ENCODE results near the gene SH3RF3. TPM values are rescaled to one million over a fixed set of nuclear protein-coding genes. Genes with fewer than 3 reads are reported as not detected.

The SH3RF3 gene
- total RNA-seq, 1 experiment from 2014 or later = not detected

- RAD21 ChIA-PET (ENCODE audit: low non-redundant PET in 1 of 2, low total read pairs in 2 of 2, uncharacterized antibody in 2 of 2, unreplicated experiment in 2 of 2) = no interaction called here
- no peaks in the 10 kb centered on the region for H4K20me1 ChIP-seq (ENCODE audit: insufficient read depth)
- peak; percentile 7 for DNase-seq (ENCODE audit: low read depth, low spot score)
- H3K36me3 ChIP-seq (ENCODE audit: control insufficient read depth in 1 of 2, insufficient read depth in 2 of 2, low read length in 2 of 2) = no peaks in the 10 kb centered on the region
- ATAC-seq = peak; percentile 90
- intact Hi-C loops (cut with micrococcal nuclease) = no loop called here
- TF ChIP-seq TCF7L2 (IDR thresholded peaks at IDR 0.05; ENCODE audit: borderline replicate concordance, extremely low read depth, insufficient read depth, insufficient read length) = peak; percentile 29
- TF ChIP-seq CTCF (IDR thresholded peaks at IDR 0.05 in 2 of 3, conservative IDR thresholded peaks at IDR 0.05 in 1 of 3; ENCODE audit: borderline replicate concordance in 1 of 3, insufficient read depth in 1 of 3, low read depth in 2 of 3, low read length in 2 of 3) = peak in 2 of 3 experiments; percentile 28 to 44; a peak in 3 of 6 replicates
- TF ChIP-seq ZBTB33 (IDR thresholded peaks at IDR 0.05; ENCODE audit: extremely low read depth, insufficient replicate concordance, low read length) = no peak
- no peaks in the 10 kb centered on the region for H3K9me3 ChIP-seq (ENCODE audit: control insufficient read depth in 1 of 2, insufficient read depth in 1 of 2, low read depth in 1 of 2, low read length in 2 of 2)
- H3K27ac ChIP-seq (ENCODE audit: low read depth, low read length) = no peak overlapping the region
- CTCF ChIA-PET = interaction anchor here (1.0 kb wide), 1 partner anchor 8 kb away, joined by 3 read pairs; no protein-coding TSS in a partner anchor
- BruUV-seq (replicated peaks) = no TSS peak
- no peaks in the 10 kb centered on the region for H3K79me2 ChIP-seq (ENCODE audit: insufficient read depth, low read length)
- H3K4me3 ChIP-seq (replicated peaks in 1 of 2; ENCODE audit: low read depth in 1 of 2, low read length in 2 of 2) = no peak overlapping the region
- H3K9ac ChIP-seq (ENCODE audit: low read length) = no peak overlapping the region
- POLR2A ChIA-PET = interaction anchor here (0.6 kb wide), 1 partner anchor 231 kb away, joined by 3 read pairs; no protein-coding TSS in a partner anchor
- H3K9me2 ChIP-seq (ENCODE audit: insufficient read depth) = no peaks in the 10 kb centered on the region
- H3K4me2 ChIP-seq (ENCODE audit: low read length) = peak overlapping the region; percentile 19
- peaks cover 4 to 11% of the 10 kb centered on the region in 2 experiments; a peak in 3 of 4 replicates for H3K4me1 ChIP-seq (ENCODE audit: control insufficient read depth in 1 of 2, insufficient read depth in 2 of 2, low read length in 2 of 2)
- H3K27me3 ChIP-seq (ENCODE audit: insufficient read depth, low read length) = peaks cover 12% of the 10 kb centered on the region; the same call in 1 of the 2 replicates
- peak overlapping the region; percentile 3 for H2AFZ ChIP-seq (ENCODE audit: low read depth, low read length, poor library complexity, severe bottlenecking)
These were observed 328.8 kb downstream of the SH3RF3 start for GRCh38 chr2:109457794-109458193.

Measured in HCT116 (cell line).